Stimulated activated CD8-positive, alpha-beta memory T cell treated with anti-CD3 and anti-CD28 coated beads, Interleukin-4, amount 100 ng/mL, for 1 hour (primary cell): Measurements from ENCODE around the gene TGIF1.
"Not testable (repeated sequence)": the region's sequence is repeated elsewhere in the genome, so short reads cannot be mapped to it uniquely, and the experiment has no call there.

Experiments
- DNase-seq, 2 donors: peaks; one replicate each; pipeline ENCODE4 v3.0.0-alpha.2; 2020; ENCODE audit warnings: low read depth in 2 of 2, low spot score in 1 of 2

Gene TGIF1

GRCh38 chr18:3455090-3455635, 5.2 kb downstream of the TGIF1 start:
- DNase-seq: no peak

GRCh38 chr18:3455907-3456685, 6.1 kb downstream of the TGIF1 start:
- DNase-seq: no peak

- no peak for DNase-seq
Observed at GRCh38 chr18:3456686-3457069, 6.7 kb downstream of the TGIF1 start.

- DNase-seq: no peak
Observed at GRCh38 chr18:3457261-3457724, 7.3 kb downstream of the TGIF1 start.

- no peak for DNase-seq
Observed at GRCh38 chr18:3458378-3458777, 8.4 kb downstream of the TGIF1 start.

- DNase-seq: no peak
Observed at GRCh38 chr18:3458952-3459853, 9.2 kb downstream of the TGIF1 start.

GRCh38 chr18:3460823-3461398, 10.9 kb downstream of the TGIF1 start:
- no peak for DNase-seq

GRCh38 chr18:3461704-3462103, 11.7 kb downstream of the TGIF1 start:
- no peak for DNase-seq

- no peak for DNase-seq
Observed at GRCh38 chr18:3463051-3463450, 13.1 kb downstream of the TGIF1 start.

- DNase-seq: no peak
Observed at GRCh38 chr18:3466045-3466444, 16.1 kb downstream of the TGIF1 start.

GRCh38 chr18:3466872-3467271, 16.9 kb downstream of the TGIF1 start:
- no peak for DNase-seq

GRCh38 chr18:3468066-3468705, 18.2 kb downstream of the TGIF1 start:
- no peak for DNase-seq

GRCh38 chr18:3468833-3469232, 18.9 kb downstream of the TGIF1 start:
- no peak for DNase-seq

GRCh38 chr18:3471141-3471648, 21.2 kb downstream of the TGIF1 start:
- no peak for DNase-seq

- not testable (repeated sequence) for DNase-seq
Observed at GRCh38 chr18:3472121-3472520, 22.1 kb downstream of the TGIF1 start.

- no peak for DNase-seq
Observed at GRCh38 chr18:3472681-3473544, 22.9 kb downstream of the TGIF1 start.

- no peak for DNase-seq
Observed at GRCh38 chr18:3478262-3478978, 28.4 kb downstream of the TGIF1 start.

GRCh38 chr18:3479978-3480509, 30.1 kb downstream of the TGIF1 start:
- DNase-seq: no peak
